Mammary epithelial cell (primary cell): Measurements from ENCODE around the gene ADORA2A.

Experiments used
- EZH2 ChIP-seq: IDR thresholded peaks from 2 replicates; pipeline ENCODE4 v1.6.1; 2012; ENCODE audit warnings: low read length, inconsistent platforms, borderline replicate concordance
- TF ChIP-seq, protein P1 (sequence below), 2 donors: IDR thresholded peaks in 1 of 2; conservative IDR thresholded peaks in 1 of 2; 2 replicates each; pipeline ENCODE4 v1.5.1; 2011 to 2012; ENCODE audit warnings: inconsistent platforms in 2 of 2, low read length in 2 of 2, mild to moderate bottlenecking in 2 of 2, control low read depth in 1 of 2, low read depth in 1 of 2; ENCODE audit not compliant: insufficient read depth in 1 of 2; ENCODE audit errors: extremely low read depth in 1 of 2

DNA sequence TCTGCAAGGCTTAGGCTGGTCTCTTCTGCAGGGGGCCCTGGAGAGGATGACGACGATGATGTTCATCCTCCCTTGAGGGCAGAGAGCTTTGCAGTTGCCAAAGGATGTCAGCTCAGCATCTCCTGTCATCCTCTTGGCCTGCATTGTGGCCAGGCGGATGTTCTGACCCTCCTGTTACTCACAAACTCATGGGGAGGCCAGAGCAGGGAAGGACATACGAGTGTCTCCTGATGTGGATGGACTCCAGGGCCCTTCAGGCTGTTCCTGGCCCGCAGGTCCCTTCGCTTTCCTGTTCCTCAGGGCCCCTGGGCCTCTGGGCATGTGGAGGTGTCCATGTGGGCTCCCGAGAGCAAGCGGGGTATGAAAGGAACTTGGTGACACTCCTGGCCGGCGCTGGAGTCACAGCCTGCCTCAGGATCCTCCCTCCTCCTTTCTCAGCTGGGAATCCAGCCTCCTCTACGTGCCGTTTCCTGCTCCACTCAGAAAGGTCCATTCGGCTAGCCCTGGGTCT is 8.5 kb downstream of the ADORA2A start:
- TF ChIP-seq, protein P1, sequence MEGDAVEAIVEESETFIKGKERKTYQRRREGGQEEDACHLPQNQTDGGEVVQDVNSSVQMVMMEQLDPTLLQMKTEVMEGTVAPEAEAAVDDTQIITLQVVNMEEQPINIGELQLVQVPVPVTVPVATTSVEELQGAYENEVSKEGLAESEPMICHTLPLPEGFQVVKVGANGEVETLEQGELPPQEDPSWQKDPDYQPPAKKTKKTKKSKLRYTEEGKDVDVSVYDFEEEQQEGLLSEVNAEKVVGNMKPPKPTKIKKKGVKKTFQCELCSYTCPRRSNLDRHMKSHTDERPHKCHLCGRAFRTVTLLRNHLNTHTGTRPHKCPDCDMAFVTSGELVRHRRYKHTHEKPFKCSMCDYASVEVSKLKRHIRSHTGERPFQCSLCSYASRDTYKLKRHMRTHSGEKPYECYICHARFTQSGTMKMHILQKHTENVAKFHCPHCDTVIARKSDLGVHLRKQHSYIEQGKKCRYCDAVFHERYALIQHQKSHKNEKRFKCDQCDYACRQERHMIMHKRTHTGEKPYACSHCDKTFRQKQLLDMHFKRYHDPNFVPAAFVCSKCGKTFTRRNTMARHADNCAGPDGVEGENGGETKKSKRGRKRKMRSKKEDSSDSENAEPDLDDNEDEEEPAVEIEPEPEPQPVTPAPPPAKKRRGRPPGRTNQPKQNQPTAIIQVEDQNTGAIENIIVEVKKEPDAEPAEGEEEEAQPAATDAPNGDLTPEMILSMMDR (conservative IDR thresholded peaks at IDR 0.05 in 1 of 2, IDR thresholded peaks at IDR 0.05 in 1 of 2; ENCODE audit: extremely low read depth in 1 of 2, insufficient read depth in 1 of 2, low read depth in 1 of 2, low read length in 2 of 2), result no peak
- TF ChIP-seq EZH2, result no peak
